GM21526 (cell line): ENCODE data around the gene KCNJ1.

Experiments
- ATAC-seq: cut with Tn5 transposase; IDR thresholded peaks from one replicate; pipeline ENCODE4 v1.9.1; 2021; ENCODE audit warnings: moderate library complexity; ENCODE audit not compliant: unreplicated experiment, low FRiP score

KCNJ1 gene

GRCh38 chr11:128867277-128867676, at the start of gene KCNJ1:
Gene KCNJ1, minus strand, starts transcription at chr11:128867296. Its CDS starts 27,053 bp downstream, at chr11:128840243.
- ATAC-seq, result no peak

- no peak for ATAC-seq
Measured at GRCh38 chr11:128916681-128917080, 49.6 kb upstream of the KCNJ1 start.

- no peak for ATAC-seq
Measured at GRCh38 chr11:128916037-128916572, 49.0 kb upstream of the KCNJ1 start.

GRCh38 chr11:128915149-128915521, 48.0 kb upstream of the KCNJ1 start:
- no peak for ATAC-seq

GRCh38 chr11:128914216-128915148, 47.4 kb upstream of the KCNJ1 start:
- ATAC-seq, result no peak

- no peak for ATAC-seq
Measured at GRCh38 chr11:128913806-128914205, 46.7 kb upstream of the KCNJ1 start.

GRCh38 chr11:128911701-128912100, 44.6 kb upstream of the KCNJ1 start:
- ATAC-seq, result no peak

GRCh38 chr11:128911239-128911638, 44.1 kb upstream of the KCNJ1 start:
- ATAC-seq, result no peak

GRCh38 chr11:128910576-128910975, 43.5 kb upstream of the KCNJ1 start:
- no peak for ATAC-seq

GRCh38 chr11:128909438-128910125, 42.5 kb upstream of the KCNJ1 start:
- no peak for ATAC-seq

GRCh38 chr11:128908391-128909246, 41.5 kb upstream of the KCNJ1 start:
- no peak for ATAC-seq

GRCh38 chr11:128907585-128907984, 40.5 kb upstream of the KCNJ1 start:
- no peak for ATAC-seq

- ATAC-seq, result no peak
Measured at GRCh38 chr11:128906185-128907050, 39.3 kb upstream of the KCNJ1 start.

GRCh38 chr11:128905345-128906184, 38.5 kb upstream of the KCNJ1 start:
- peak; percentile 53 for ATAC-seq

GRCh38 chr11:128904656-128905344, 37.7 kb upstream of the KCNJ1 start:
- ATAC-seq, result peak; percentile 20

- ATAC-seq, result no peak
Measured at GRCh38 chr11:128904303-128904655, 37.2 kb upstream of the KCNJ1 start.

GRCh38 chr11:128903248-128904061, 36.4 kb upstream of the KCNJ1 start:
- ATAC-seq, result no peak
